ENCODE data around the gene DGKG. TPM values are rescaled to one million over a fixed set of nuclear protein-coding genes. Genes with fewer than 3 reads are reported as not detected.

Gene DGKG
- total and polyA plus RNA-seq, 4 donors = 0.84 to 7.8 (median 1.7) TPM

DNA sequence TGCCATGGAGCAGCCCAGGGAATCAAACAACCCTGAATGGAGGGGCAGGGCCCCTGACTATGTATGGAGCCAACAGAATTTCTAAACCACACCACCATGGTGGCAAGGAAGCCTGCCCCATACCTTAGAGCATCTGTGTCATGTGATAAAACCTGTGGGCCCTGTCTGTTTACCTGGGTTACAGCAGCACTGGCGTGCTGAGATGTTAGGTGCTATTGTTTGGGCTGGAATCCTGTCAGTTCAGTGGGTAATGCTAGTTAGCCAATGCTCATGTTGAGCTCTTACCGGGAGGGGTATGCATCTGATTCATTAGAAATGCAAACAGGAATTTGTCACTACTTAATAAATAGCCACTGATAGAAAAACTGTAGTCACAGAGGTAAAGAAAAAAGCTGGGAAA is 189.7 kb downstream of the DGKG start:
- no peaks in the 10 kb centered on the region for H3K4me1 ChIP-seq (ENCODE audit: control insufficient read depth in 4 of 4, insufficient read depth in 4 of 4, low read length in 3 of 4)
- WGBS = 93% methylated on average over 2 of the region's 2 CpGs
- DNase-seq (ENCODE audit: low spot score) = no peak
- H3K9me3 ChIP-seq (ENCODE audit: control insufficient read depth in 4 of 4, low read length in 3 of 4) = no peaks in the 10 kb centered on the region
- no peak overlapping the region for H3K27ac ChIP-seq (ENCODE audit: low read depth in 1 of 2, low read length in 2 of 2)
- no peak overlapping the region for H3K4me3 ChIP-seq (ENCODE audit: low read depth in 1 of 3, low read length in 3 of 3)
- TF ChIP-seq HNF4A (conservative IDR thresholded peaks at IDR 0.05) = no peak
- no peak for TF ChIP-seq YY1 (IDR thresholded peaks at IDR 0.05)
- TF ChIP-seq, protein P1, sequence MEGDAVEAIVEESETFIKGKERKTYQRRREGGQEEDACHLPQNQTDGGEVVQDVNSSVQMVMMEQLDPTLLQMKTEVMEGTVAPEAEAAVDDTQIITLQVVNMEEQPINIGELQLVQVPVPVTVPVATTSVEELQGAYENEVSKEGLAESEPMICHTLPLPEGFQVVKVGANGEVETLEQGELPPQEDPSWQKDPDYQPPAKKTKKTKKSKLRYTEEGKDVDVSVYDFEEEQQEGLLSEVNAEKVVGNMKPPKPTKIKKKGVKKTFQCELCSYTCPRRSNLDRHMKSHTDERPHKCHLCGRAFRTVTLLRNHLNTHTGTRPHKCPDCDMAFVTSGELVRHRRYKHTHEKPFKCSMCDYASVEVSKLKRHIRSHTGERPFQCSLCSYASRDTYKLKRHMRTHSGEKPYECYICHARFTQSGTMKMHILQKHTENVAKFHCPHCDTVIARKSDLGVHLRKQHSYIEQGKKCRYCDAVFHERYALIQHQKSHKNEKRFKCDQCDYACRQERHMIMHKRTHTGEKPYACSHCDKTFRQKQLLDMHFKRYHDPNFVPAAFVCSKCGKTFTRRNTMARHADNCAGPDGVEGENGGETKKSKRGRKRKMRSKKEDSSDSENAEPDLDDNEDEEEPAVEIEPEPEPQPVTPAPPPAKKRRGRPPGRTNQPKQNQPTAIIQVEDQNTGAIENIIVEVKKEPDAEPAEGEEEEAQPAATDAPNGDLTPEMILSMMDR (IDR thresholded peaks at IDR 0.05; ENCODE audit: low read depth, low read length, missing input control) = no peak
- TF ChIP-seq, protein P2, sequence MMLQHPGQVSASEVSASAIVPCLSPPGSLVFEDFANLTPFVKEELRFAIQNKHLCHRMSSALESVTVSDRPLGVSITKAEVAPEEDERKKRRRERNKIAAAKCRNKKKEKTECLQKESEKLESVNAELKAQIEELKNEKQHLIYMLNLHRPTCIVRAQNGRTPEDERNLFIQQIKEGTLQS (IDR thresholded peaks at IDR 0.05) = no peak
- TF ChIP-seq HNF4G (IDR thresholded peaks at IDR 0.05) = no peak
- no peak for TF ChIP-seq NR2F2 (IDR thresholded peaks at IDR 0.05)
- no peak for TF ChIP-seq SP1 (IDR thresholded peaks at IDR 0.05)
- TF ChIP-seq JUND (IDR thresholded peaks at IDR 0.05) = no peak
- TF ChIP-seq RAD21 (IDR thresholded peaks at IDR 0.05) = no peak
- TF ChIP-seq, protein P3, sequence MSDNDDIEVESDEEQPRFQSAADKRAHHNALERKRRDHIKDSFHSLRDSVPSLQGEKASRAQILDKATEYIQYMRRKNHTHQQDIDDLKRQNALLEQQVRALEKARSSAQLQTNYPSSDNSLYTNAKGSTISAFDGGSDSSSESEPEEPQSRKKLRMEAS (IDR thresholded peaks at IDR 0.05) = no peak
- no peak for TF ChIP-seq RXRA (IDR thresholded peaks at IDR 0.05)
- no peak for TF ChIP-seq GABPA (IDR thresholded peaks at IDR 0.05 in 1 of 2, conservative IDR thresholded peaks at IDR 0.05 in 1 of 2)
- TF ChIP-seq, protein P4, sequence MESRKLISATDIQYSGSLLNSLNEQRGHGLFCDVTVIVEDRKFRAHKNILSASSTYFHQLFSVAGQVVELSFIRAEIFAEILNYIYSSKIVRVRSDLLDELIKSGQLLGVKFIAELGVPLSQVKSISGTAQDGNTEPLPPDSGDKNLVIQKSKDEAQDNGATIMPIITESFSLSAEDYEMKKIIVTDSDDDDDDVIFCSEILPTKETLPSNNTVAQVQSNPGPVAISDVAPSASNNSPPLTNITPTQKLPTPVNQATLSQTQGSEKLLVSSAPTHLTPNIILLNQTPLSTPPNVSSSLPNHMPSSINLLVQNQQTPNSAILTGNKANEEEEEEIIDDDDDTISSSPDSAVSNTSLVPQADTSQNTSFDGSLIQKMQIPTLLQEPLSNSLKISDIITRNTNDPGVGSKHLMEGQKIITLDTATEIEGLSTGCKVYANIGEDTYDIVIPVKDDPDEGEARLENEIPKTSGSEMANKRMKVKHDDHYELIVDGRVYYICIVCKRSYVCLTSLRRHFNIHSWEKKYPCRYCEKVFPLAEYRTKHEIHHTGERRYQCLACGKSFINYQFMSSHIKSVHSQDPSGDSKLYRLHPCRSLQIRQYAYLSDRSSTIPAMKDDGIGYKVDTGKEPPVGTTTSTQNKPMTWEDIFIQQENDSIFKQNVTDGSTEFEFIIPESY (IDR thresholded peaks at IDR 0.05) = no peak
- no peak for TF ChIP-seq FOXA2 (IDR thresholded peaks at IDR 0.05)
- TF ChIP-seq FOXA1 (IDR thresholded peaks at IDR 0.05) = no peak
- TF ChIP-seq, protein P5, sequence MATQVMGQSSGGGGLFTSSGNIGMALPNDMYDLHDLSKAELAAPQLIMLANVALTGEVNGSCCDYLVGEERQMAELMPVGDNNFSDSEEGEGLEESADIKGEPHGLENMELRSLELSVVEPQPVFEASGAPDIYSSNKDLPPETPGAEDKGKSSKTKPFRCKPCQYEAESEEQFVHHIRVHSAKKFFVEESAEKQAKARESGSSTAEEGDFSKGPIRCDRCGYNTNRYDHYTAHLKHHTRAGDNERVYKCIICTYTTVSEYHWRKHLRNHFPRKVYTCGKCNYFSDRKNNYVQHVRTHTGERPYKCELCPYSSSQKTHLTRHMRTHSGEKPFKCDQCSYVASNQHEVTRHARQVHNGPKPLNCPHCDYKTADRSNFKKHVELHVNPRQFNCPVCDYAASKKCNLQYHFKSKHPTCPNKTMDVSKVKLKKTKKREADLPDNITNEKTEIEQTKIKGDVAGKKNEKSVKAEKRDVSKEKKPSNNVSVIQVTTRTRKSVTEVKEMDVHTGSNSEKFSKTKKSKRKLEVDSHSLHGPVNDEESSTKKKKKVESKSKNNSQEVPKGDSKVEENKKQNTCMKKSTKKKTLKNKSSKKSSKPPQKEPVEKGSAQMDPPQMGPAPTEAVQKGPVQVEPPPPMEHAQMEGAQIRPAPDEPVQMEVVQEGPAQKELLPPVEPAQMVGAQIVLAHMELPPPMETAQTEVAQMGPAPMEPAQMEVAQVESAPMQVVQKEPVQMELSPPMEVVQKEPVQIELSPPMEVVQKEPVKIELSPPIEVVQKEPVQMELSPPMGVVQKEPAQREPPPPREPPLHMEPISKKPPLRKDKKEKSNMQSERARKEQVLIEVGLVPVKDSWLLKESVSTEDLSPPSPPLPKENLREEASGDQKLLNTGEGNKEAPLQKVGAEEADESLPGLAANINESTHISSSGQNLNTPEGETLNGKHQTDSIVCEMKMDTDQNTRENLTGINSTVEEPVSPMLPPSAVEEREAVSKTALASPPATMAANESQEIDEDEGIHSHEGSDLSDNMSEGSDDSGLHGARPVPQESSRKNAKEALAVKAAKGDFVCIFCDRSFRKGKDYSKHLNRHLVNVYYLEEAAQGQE (IDR thresholded peaks at IDR 0.05) = no peak
- TF ChIP-seq TAF1 (conservative IDR thresholded peaks at IDR 0.05) = no peak
- no peak for TF ChIP-seq EGR1 (IDR thresholded peaks at IDR 0.05; ENCODE audit: low read depth in 2 of 2)
- H3K9ac ChIP-seq (ENCODE audit: low read depth in 1 of 2, low read length in 2 of 2) = no peak overlapping the region
- H3K27me3 ChIP-seq (ENCODE audit: control insufficient read depth in 4 of 4, insufficient read depth in 4 of 4, low read length in 3 of 4) = no peaks in the 10 kb centered on the region
- H3K36me3 ChIP-seq (ENCODE audit: control insufficient read depth in 4 of 4, insufficient read depth in 3 of 4, low read depth in 1 of 4, low read length in 3 of 4) = no peaks in the 10 kb centered on the region

Data from liver (tissue), 9 donors.